Spleen (tissue), 13 donors: ENCODE data around the gene FAM219B. TPM values are rescaled to one million over a fixed set of nuclear protein-coding genes. Genes with fewer than 3 reads are reported as not detected.

Source experiments
- DNase-seq: peaks from one replicate; pipeline ENCODE4 v3.0.0-alpha.2; 2020
- H3K27ac ChIP-seq, 8 donors: fragments of 200-600 bp; sonication (generic) in 7 of 8; 1 replicate in 4 of 8; 2 replicates in 4 of 8; pipeline versions ENCODE4 v1.5.0 to v1.8.0; 2016 to 2021; ENCODE audit warnings: inconsistent platforms in 4 of 8, mild to moderate bottlenecking in 4 of 8, moderate library complexity in 1 of 8
- H3K27me3 ChIP-seq, 7 donors: fragments of 200-600 bp; sonication (generic) in 6 of 7; replicated peaks in 1 of 7; 1 replicate in 4 of 7; 2 replicates in 3 of 7; pipeline versions ENCODE4 v1.5.0 to v1.8.0; 2016 to 2021; ENCODE audit warnings: inconsistent platforms in 3 of 7, mild to moderate bottlenecking in 1 of 7
- H3K36me3 ChIP-seq, 6 donors: fragments of 200-600 bp; sonication (generic) in 5 of 6; 1 replicate in 4 of 6; 2 replicates in 2 of 6; pipeline versions ENCODE4 v1.5.0 to v1.8.0; 2016 to 2021; ENCODE audit warnings: inconsistent platforms in 2 of 6
- H3K4me1 ChIP-seq, 6 donors: fragments of 200-600 bp; sonication (generic) in 5 of 6; 1 replicate in 3 of 6; 2 replicates in 3 of 6; pipeline versions ENCODE4 v1.5.0 to v1.8.0; 2016 to 2021; ENCODE audit warnings: inconsistent platforms in 3 of 6
- H3K4me3 ChIP-seq, 8 donors: fragments of 200-600 bp; sonication (generic) in 7 of 8; 1 replicate in 4 of 8; 2 replicates in 4 of 8; pipeline versions ENCODE4 v1.5.0 to v1.8.0; 2016 to 2021; ENCODE audit warnings: inconsistent platforms in 4 of 8, mild to moderate bottlenecking in 4 of 8, moderate library complexity in 2 of 8
- H3K9me3 ChIP-seq, 8 donors: fragments of 200-600 bp; sonication (generic) in 7 of 8; 1 replicate in 4 of 8; 2 replicates in 4 of 8; pipeline versions ENCODE4 v1.5.0 to v1.8.0; 2016 to 2021; ENCODE audit warnings: inconsistent platforms in 4 of 8
- POLR2A ChIP-seq, 3 donors: fragments of 450-650 bp; IDR thresholded peaks; one replicate each; pipeline ENCODE4 v1.5.1; 2017; ENCODE audit warnings: antibody characterized with exemption in 3 of 3, mild to moderate bottlenecking in 1 of 3
- POLR2AphosphoS5 ChIP-seq, 3 donors: sonication (generic); formaldehyde crosslinking; IDR thresholded peaks; one replicate each; pipeline ENCODE4 v1.5.1; 2017; ENCODE audit warnings: antibody characterized with exemption in 3 of 3
- WGBS, 5 donors: extraction: QIAGEN DNeasy Blood & Tissue Kit in 3 of 5; methylation state at CpG; one replicate each; pipeline versions ENCODE4 v1.1.5 to v1.1.7; 2013 to 2018; 5-methylcytosine and 5-hydroxymethylcytosine counted together
- intact Hi-C: fragments of 100-400 bp; cut with DNase I; formaldehyde crosslinking; loops from one replicate; pipeline ENCODE4 v1.15.0; 2023; ENCODE audit warnings: low total_unique reads
- long read RNA-seq, 2 donors: transcript quantifications; one replicate each; lab custom pipeline, GENCODE V29; 2026
- polyA plus RNA-seq, 3 donors: library from polyadenylated mRNA; stranded (reverse); fragments of 200-250 nt; gene quantifications; one replicate each; pipeline ENCODE4 v1.2.1, GENCODE V29; 2013
- total RNA-seq, 7 donors: library from RNA; depleted of rRNA in 3 of 7; stranded (reverse); fragments of >200 nt in 3 of 7; fragmentation: NEBNext Ultra II Directional in 4 of 7; extraction: Animal tissue kit (Norgen Biotek cat#: 25700) in 4 of 7; gene quantifications; one replicate each; pipeline versions ENCODE4 v1.1.0 to v1.2.1, GENCODE V29; 2016 to 2021
- TF ChIP-seq, protein P1 (sequence below), 11 experiments: fragments of 200-600 bp in 7 of 11; fragments of 450-650 bp in 4 of 11; sonication (generic) in 4 of 11; IDR thresholded peaks in 8 of 11; conservative IDR thresholded peaks in 3 of 11; 1 replicate in 7 of 11; 2 replicates in 4 of 11; pipeline versions ENCODE4 v1.4.0 to v1.8.0; 2016 to 2021; ENCODE audit warnings: antibody characterized with exemption in 11 of 11, inconsistent platforms in 4 of 11, mild to moderate bottlenecking in 1 of 11
- donor health status: healthy with polysubstance abuse.
- donor health status: DM: no; HTN: no; CAD: no; lungs with moderate emphysema.
- donor health status: DM: no; HTN: no; CAD: no.
- donor health status: Bipolar disorder and iron deficiency.
- donor health status: healthy.
- donor health status: DM: no; HTN: no; CAD: no.
- donor health status: DM: yes; HTN: yes; CAD: no.

Gene FAM219B, protein sequence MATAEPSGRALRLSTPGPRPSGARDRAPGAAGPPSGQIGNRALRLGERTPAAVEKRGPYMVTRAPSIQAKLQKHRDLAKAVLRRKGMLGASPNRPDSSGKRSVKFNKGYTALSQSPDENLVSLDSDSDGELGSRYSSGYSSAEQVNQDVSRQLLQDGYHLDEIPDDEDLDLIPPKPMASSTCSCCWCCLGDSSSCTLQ
- total RNA-seq (100 to 1,000 TPM in 1 of 7 donors, 10 to 100 TPM in 6; 54.6 to 103 (median 69.8) TPM), polyA plus RNA-seq (10 to 100 TPM; 18.6 to 31.3 (median 20.1) TPM)
- long read RNA-seq, donor 1, partial matches to known transcripts: 13 of 18 reads
- long read RNA-seq, donor 1, other reads (novel, unspliced or antisense): 0 of 18 reads
- long read RNA-seq, donor 2, partial matches to known transcripts: 0 of 2 reads
- long read RNA-seq, donor 2, other reads (novel, unspliced or antisense): 0 of 2 reads

GRCh38 chr15:74906450-74907162 lies at the start of gene FAM219B:
Gene FAM219B (minus strand): TSS chr15:74906851. CDS start chr15:74906800, 51 bp downstream.
- Histone ChIP-seq H3K4me3 (peak within 1 kb of the TSS; percentile 66 to 95 (median 91)), H3K27me3 (no peaks in the 10 kb centered on the region), H3K9me3 (no peaks in the 10 kb centered on the region), H3K36me3 (peaks cover 0 to 48% (median 27%) of the 10 kb centered on the region in 6 donors), H3K4me1 (peaks cover 20 to 56% (median 49%) of the 10 kb centered on the region in 6 donors), H3K27ac (peak within 1 kb of the TSS; percentile 89 to 97 (median 93))
- DNase-seq: peak; percentile 99
- TF ChIP-seq POLR2A (IDR thresholded peaks at IDR 0.05) (peak in 1 of 3 donors; percentile 13), POLR2AphosphoS5 (IDR thresholded peaks at IDR 0.05) (peak; percentile 87 to 91 (median 91))
- TF ChIP-seq, protein P1, sequence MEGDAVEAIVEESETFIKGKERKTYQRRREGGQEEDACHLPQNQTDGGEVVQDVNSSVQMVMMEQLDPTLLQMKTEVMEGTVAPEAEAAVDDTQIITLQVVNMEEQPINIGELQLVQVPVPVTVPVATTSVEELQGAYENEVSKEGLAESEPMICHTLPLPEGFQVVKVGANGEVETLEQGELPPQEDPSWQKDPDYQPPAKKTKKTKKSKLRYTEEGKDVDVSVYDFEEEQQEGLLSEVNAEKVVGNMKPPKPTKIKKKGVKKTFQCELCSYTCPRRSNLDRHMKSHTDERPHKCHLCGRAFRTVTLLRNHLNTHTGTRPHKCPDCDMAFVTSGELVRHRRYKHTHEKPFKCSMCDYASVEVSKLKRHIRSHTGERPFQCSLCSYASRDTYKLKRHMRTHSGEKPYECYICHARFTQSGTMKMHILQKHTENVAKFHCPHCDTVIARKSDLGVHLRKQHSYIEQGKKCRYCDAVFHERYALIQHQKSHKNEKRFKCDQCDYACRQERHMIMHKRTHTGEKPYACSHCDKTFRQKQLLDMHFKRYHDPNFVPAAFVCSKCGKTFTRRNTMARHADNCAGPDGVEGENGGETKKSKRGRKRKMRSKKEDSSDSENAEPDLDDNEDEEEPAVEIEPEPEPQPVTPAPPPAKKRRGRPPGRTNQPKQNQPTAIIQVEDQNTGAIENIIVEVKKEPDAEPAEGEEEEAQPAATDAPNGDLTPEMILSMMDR (IDR thresholded peaks at IDR 0.05 in 8 of 11, conservative IDR thresholded peaks at IDR 0.05 in 3 of 11): peak in 3 of 11 experiments; percentile 9 to 18 (median 12)
- intact Hi-C loops: no loop called here
- WGBS, 5 donors: 0 to 2% (median 0%) methylated on average over 38 to 74 of the region's 74 CpGs

DNA sequence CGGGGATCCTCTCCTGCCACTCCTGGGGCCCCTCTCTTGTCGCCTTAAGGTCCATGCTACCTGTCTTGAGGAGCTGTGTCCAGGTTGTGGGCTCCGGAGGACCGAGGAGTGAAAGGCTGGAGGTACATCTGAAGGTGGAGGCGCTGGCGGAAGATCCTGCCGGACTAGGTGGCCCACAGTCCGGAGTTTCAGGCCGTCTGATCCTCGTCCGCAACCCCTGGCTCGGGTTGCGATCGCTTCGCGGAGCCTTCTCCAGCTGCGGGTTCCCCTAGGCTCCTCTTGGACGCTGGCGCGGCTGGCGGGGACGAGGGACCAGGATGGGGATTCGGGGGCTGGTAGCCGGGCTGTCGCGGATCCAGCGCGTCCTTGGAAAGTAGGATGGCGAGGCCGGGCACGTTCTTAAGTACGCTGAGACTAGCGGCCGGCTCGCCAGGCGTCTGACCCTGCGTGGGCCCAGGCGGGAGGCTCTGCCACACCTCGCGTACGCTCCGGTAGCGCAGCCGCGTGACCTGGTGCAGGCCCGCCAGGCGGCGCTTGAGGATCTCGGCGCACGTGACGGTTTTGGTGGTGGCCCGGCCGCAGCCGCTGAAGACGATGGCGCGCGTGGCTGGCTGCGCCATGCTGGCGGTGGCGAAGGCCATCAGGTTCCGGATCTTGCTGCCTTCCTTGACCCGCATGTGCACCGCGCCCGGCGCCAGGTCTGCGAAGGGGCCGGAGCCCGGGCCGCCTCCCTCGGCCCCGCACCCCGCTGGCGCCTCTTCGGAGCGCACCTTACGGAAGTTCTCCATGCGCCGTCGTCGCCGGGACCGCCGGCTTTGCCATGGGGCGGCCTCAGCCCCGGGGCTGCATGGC lies 49.4 kb upstream of the FAM219B start:
- Histone ChIP-seq H3K27me3 (peaks cover 7 to 63% (median 28%) of the 10 kb centered on the region in 7 donors), H3K27ac (peak overlapping the region in 7 of 8 donors; percentile 70 to 85 (median 81)), H3K4me3 (peak overlapping the region; percentile 33 to 89 (median 74)), H3K36me3 (no peaks in the 10 kb centered on the region), H3K9me3 (no peaks in the 10 kb centered on the region), H3K4me1 (peaks cover 32 to 67% (median 56%) of the 10 kb centered on the region in 6 donors)
- TF ChIP-seq, protein P1 (IDR thresholded peaks at IDR 0.05 in 8 of 11, conservative IDR thresholded peaks at IDR 0.05 in 3 of 11): peak in 8 of 11 experiments; percentile 25 to 63 (median 59)
- peak in 2 of 3 donors; percentile 67 to 78 for TF ChIP-seq POLR2AphosphoS5 (IDR thresholded peaks at IDR 0.05)
- TF ChIP-seq POLR2A (IDR thresholded peaks at IDR 0.05): no peak
- intact Hi-C loops: no loop called here
- 17 to 49% (median 21%) methylated on average over 33 to 88 of the region's 88 CpGs for WGBS, 5 donors
- DNase-seq: peak; percentile 92

DNA sequence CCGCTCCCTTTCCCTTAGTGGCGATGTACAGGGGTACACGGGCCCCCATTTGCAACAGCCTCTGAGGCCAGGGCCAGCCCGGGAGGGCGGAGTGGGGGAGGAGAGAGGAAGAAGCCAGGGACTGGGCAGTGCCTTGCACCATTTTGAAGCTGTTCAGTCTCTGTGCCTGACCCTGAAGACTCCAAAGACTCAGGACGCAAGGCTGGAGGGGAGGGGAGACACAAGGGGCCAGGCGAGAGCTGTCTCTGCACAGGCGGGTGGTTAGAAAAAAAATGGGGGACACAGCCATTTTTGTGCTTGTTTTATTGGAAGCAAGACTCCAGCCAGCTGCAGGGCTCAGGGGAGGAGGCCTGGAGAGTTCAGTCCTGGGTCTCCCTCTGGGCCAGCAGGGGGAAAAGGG lies 48.4 kb upstream of the FAM219B start:
- Histone ChIP-seq H3K36me3 (no peaks in the 10 kb centered on the region), H3K4me3 (peak overlapping the region in 7 of 8 donors; percentile 5 to 89 (median 77)), H3K27ac (peak overlapping the region in 5 of 8 donors; percentile 31 to 85 (median 84)), H3K4me1 (peaks cover 32 to 69% (median 59%) of the 10 kb centered on the region in 6 donors), H3K27me3 (peaks cover 7 to 57% (median 28%) of the 10 kb centered on the region in 7 donors), H3K9me3 (no peaks in the 10 kb centered on the region)
- DNase-seq: peak; percentile 73
- intact Hi-C loops: no loop called here
- peak in 1 of 3 donors; percentile 59 for TF ChIP-seq POLR2AphosphoS5 (IDR thresholded peaks at IDR 0.05)
- TF ChIP-seq, protein P1 (IDR thresholded peaks at IDR 0.05 in 8 of 11, conservative IDR thresholded peaks at IDR 0.05 in 3 of 11): no peak
- WGBS, 5 donors: 65 to 73% (median 69%) methylated on average over 8 of the region's 8 CpGs
